ENCODE results near the gene AP2B1.
"Not testable (repeated sequence)": the region's sequence is repeated elsewhere in the genome, so short reads cannot be mapped to it uniquely, and the experiment has no call there.

The AP2B1 gene

DNA sequence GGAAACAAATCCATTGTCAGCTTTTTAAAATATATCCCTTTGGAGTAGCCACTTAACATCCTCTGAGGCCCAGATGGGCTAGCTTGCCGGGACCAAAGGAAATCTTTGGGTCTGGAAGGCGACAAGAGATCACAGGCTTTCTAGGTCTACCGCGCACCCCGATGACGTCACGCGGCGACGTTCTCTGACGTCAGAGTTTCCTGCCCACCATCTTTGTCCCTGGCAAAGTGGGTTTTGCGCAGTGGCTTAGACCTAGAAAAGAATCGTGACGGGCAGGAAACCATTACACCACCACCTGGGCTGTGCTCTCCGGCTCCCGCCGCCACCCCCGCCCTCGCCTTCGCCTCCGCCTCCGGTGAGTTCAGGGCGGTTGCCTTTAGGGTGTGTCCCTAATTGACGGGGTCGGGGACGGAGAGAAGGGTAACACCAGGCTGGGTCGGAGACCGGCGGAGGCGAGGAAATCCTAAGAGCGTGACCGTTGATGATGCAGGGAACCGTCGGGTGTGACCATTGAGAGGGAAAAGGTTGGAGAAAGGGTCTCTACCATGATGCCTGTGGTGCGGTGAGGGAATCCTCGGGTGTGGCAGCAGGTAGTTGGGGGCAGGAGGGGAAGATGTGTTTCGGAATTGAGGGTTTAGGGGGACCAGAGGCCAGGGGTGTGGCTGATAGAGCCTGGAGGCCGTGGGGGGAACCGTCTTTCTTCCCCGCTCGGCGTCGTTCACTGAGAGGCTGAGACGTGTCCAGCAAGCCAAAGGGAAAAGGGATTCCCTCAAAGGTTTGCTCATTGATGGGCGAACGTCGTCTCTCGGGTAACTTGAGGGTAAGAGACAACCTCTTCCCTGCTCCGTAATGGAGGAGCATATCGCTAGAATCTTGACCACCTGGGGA is at the start of gene AP2B1:
AP2B1 (plus strand) TSS at position 249 of the 888 bp plus-strand sequence. CDS start 6,709 bp downstream, outside the sequence.
- peak; percentile 68 for DNase-seq

- DNase-seq = no peak
Measured at GRCh38 chr17:35537601-35538141, 49.5 kb upstream of the AP2B1 start, which contains the start of gene SLFN12L. Gene SLFN12L, minus strand, starts transcription at chr17:35537678. Its CDS starts 15,314 bp downstream, at chr17:35522364.

DNA sequence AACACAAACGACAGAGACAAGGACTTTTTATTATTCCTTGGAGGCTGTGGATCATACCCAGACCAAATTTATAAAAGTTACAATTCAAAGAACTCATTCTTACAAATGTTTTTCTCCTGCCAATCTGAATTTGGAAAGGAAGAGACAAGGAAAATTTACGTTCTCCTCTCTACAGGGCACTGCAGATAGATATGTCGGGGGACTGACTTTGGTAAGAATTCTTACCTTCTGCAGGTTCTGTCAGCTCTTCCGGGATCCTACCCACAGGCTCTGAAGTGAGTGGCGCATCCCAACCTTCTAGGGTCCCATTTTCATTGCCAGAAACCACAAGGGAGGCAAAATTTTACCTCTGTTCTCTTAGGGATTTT is 47.5 kb upstream of the AP2B1 start:
- DNase-seq = no peak

DNA sequence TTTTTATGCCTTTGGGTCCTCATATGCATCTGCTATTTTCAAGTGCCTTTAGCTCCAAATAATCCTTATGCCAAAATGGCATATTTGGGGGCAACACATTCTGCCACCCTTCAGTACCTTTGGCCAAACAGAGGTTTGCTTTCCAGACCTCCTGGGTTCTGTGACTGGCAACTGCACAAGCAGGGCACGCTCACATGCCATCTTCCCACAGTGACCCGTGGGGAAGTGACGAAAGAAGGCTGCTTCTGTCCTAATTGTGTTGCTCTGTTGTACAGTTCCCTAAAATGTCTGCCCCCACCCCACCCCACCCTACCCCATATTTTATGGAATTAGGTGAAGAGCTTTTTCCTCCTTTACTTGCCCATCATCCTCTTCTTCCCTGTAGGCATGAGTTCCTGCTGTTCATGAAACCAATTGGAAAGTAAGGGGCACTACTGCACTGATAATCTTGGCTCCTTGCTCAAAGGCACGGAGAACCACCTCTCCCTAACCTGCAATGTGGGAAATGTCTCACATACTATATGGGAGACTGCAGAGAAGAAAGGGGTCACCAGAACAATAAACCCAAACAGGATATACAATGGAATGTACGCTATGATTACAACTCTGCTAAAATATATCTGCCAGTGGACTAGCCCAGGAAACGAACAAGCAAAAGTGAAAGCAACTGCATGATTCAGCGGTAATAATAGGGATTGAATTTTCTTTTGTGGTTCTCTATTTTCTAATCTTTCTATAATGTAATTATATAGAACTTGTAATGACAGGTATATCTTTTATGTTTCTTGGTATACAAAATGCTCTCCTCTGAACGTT is 46.3 kb upstream of the AP2B1 start:
- DNase-seq = no peak

- no peak for DNase-seq
Measured at GRCh38 chr17:35541434-35541833, 45.7 kb upstream of the AP2B1 start.

- DNase-seq = no peak
Measured at GRCh38 chr17:35542990-35543389, 44.1 kb upstream of the AP2B1 start.

DNA sequence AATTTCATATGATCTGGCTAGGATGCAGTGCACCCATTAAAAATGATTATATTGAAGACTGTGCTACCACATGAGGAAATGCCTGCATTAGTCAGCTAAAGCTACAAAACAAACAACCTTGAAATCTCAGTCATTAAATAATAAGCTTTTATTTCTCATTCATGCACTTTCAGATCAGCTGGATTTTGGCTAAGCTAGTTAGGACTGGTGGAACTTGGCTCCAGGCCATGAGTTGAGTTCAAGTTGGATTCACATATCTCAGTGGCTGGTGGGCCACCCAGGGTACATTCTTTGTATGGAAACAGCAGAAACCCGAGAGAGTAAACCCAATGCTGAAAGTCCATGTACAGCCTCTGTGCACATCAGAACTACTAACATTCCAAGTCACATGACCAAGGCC is 43.3 kb upstream of the AP2B1 start:
- DNase-seq = no peak

GRCh38 chr17:35545150-35545549 is 42.0 kb upstream of the AP2B1 start:
- DNase-seq = no peak

GRCh38 chr17:35546487-35546886 is 40.6 kb upstream of the AP2B1 start:
- no peak for DNase-seq

DNA sequence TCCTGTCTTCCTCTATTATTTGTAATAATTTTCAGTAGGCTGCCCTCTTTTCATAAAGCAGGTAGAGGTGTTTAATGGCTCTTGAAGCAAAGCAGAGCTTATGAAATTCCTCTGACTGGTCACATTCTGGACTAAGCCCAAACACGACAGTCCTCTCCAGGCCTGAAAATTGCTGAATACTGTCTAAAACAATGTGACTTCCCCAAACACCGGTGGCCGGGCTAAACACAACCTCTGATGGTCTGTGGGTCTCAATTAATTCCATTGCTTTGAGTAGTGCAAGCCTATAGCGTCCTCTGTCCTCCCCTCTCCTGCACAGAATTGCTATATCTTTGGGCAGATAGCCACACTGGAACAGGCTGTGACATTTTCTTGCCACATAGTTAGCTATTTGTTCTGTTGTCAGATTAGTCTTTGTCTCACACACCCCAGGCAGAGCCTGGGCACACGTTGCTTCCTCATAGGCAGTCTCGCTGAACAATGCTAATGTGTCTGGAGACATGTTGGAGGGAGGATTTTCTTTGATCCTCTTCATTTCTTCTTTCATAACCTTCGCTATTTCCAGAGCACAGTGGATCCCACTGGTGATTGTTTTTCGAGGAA is 38.8 kb upstream of the AP2B1 start:
- no peak for DNase-seq

DNA sequence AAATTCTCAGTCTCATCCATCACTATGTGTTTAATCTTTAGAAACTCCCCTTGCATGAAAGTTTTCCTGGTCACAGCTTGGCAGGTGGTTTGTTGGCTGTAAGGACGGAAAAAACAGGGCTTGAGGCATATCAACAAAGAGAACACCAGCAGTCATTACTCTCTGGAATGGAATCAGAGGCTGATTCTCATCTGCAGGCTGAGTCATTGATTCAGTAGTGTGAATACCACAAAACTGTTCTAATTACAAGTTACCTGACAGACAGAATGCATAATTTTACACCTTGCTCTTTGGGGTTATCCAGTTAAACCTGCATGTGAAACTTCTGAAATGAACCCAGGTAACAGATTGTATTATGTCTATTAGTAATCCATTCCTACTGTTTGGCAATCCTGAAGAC is 38.1 kb upstream of the AP2B1 start:
- no peak for DNase-seq

GRCh38 chr17:35553310-35553709 is 33.8 kb upstream of the AP2B1 start:
- no peak for DNase-seq

- DNase-seq = no peak
Measured at GRCh38 chr17:35554668-35555067, 32.5 kb upstream of the AP2B1 start.

DNA sequence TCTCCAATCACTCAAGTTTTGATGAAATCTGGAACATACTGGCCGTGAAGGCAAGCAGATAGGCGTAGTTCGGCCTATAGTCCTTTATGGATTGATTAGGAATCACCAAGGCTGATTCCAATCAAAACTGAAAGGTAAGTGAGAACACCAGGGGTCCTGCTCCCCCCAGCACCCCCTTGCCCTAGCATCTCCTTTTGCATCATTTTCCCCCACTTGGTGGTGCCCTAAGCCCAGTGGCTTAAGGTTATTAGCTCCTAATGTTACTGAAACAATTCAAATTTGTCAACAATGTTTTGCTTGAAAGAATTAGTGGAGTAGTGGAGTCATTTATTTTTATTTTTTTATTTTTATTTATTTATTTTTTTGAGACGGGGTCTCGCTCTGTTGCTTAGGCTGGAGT is 31.4 kb upstream of the AP2B1 start:
- DNase-seq = no peak

DNA sequence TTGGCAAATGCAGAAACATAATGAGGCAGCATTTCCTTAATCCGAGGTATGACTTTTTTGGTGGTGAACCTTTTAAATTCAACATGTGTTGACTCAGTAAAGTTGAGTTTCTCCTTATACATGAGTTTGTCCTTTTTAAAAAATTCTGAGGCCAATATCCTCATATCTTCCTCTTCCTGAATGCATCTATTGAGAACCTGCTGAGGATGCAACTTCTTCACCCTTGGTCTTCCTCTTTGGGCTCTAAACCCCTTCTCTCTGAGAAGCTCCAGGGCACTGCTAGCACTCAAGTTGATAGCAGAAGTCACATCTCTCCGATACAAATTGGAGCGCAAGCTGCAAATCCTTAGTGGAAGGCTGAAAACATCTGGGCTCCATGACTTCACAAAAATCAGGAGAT is 29.8 kb upstream of the AP2B1 start:
- no peak for DNase-seq

DNA sequence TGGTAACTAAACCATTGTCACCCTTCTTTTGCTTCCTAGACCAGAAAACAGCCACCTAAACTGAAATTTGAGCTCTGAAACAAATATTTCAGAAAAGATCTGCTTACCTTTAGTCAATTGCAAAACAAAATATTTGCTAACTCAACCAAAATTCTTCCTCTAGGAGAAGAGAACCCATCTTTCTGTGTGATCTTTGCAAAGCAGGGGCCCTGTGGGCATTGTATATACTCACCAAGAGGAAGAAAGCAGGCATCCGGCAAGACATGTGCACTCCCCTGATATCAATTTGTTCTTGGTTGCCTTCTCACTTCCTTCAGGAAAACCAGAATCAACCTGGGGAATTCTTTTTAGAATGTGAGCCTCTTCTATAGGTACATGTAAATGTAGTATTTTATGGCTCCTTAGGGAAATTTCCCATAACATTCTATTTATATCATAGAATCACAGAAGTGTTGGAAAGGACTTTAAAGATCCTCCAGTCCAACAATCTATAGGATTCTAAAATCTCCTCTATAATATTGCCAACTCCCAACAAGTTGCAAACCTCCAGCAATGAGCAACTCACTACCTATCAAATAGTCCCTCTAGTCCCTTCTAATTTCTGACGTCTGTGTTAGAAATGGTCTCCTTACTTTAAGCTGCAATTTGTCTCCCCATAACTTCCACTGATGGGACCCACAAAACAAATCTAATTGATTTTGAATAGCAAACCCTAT is 27.5 kb upstream of the AP2B1 start:
- DNase-seq = no peak

GRCh38 chr17:35560703-35561102 is 26.4 kb upstream of the AP2B1 start, which contains the start of gene SLFN14:
Gene SLFN14, minus strand, starts transcription at chr17:35560819. Its CDS starts 2,757 bp downstream, at chr17:35558062.
- DNase-seq = no peak

GRCh38 chr17:35563181-35563580 is 23.9 kb upstream of the AP2B1 start:
- DNase-seq = not testable (repeated sequence)

DNA sequence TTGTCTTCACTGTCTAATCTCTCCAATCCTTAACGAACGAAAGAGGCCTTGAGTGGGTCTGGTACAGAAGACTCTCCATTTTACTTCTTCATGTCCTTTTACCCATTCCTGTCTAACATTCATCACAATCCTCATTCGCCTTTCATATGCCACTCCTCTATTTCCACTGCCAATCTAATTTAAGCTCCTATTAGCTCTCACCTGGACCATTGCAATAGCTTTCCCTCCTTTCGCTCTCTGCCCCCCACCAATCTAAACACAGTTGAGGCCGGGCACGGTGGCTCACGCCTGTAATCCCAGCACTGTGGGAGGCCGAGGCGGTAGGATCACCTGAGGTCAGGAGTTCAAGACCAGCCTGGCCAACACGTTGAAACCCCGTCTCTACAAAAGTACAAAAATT is 20.2 kb upstream of the AP2B1 start:
- no peak for DNase-seq

DNA sequence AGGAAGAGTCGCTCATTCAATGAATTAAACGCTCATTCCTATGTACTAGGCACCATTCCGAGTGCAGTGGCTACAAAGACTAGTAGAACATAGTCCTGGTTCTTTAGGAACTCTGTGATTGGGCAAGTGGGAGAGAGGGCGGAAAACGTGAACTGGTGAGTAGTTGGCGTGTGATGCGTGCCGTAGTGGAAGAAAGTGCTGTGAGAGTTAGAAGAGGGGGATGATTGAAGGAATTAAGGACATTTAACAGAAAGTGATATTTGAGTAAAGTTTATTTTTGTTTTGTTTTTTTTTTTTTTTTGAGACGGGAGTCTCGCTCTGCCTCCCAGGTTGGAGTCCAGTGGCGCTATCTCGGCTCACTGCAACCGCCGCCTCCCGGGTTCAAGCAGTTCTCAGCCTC is 18.6 kb upstream of the AP2B1 start:
- no peak for DNase-seq

GRCh38 chr17:35569405-35569804 is 17.7 kb upstream of the AP2B1 start:
- no peak for DNase-seq

DNA sequence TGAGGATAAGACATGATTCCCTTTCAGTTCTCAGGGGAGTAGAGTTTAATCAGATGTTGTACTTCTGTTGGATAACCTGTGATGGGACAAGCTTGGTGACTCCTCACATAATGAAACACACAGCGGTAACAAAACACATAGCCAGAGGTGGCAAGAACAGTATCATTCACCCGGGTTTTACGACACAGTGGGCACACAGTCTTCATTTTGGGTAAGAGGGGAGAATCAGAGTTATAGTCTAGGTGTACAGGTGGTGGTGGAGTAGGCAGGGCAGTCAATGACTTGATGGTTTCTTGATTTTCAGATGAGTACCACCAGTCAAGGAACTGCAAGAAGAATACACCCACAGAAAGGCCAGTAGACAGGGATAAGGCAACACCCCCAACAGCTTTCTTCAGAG is 11.4 kb upstream of the AP2B1 start:
- DNase-seq = no peak

GRCh38 chr17:35577830-35578196 is 9.3 kb upstream of the AP2B1 start:
- no peak for DNase-seq

Data from NCI-H1048 (cell line).